ENCODE data around the gene JAK3. TPM values are rescaled to one million over a fixed set of nuclear protein-coding genes. Genes with fewer than 3 reads are reported as not detected.

Gene JAK3
- total RNA-seq, 1 experiment from 2014 or later: not detected

DNA sequence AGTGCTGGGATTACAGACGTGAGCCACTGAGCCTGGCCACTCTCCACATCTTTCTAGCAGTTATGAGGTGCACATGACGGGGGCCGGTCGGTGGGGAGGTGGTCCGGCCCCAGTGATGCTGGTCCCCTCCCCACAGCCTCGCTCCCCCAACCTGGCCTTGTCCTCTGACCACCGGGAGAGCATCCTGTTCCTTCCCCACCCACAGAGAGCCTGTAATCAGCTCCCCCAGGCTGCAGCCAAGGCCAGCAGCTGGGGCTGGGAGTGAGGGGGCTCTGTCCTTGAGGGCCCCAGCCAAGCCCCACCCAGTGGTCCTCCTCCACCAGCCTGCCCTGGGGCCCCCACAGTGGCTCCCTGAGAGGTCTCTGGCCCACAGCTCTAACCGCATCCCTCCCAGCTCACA is 23.4 kb downstream of the JAK3 start:
- H3K36me3 Mint-ChIP-seq (ENCODE audit: insufficient read depth, unreplicated experiment): no peaks in the 10 kb centered on the region

GRCh38 chr19:17821190-17821589 is 26.6 kb downstream of the JAK3 start, which contains the start of gene INSL3:
Gene INSL3 (minus strand): TSS chr19:17821519. CDS start chr19:17821506, 13 bp downstream.
- TF ChIP-seq CTCF (IDR thresholded peaks at IDR 0.05; ENCODE audit: unreplicated experiment): no peak
- H3K27me3 Mint-ChIP-seq (ENCODE audit: unreplicated experiment): peaks cover 21% of the 10 kb centered on the region
- no peak within 1 kb of the TSS for H3K4me3 Mint-ChIP-seq (ENCODE audit: low read depth, unreplicated experiment)
- no TSS peak for BruUV-seq (replicated peaks)
- no peak within 1 kb of the TSS for H3K27ac Mint-ChIP-seq (ENCODE audit: unreplicated experiment)
- no peaks in the 10 kb centered on the region for H3K9me3 Mint-ChIP-seq (ENCODE audit: low read depth, unreplicated experiment)
- intact Hi-C loops (cut with micrococcal nuclease; ENCODE audit: unreplicated experiment): no loop called here
- no peak for DNase-seq
- CTCF ChIA-PET: no interaction called here
- no peaks in the 10 kb centered on the region for H3K4me1 Mint-ChIP-seq (ENCODE audit: low read depth, unreplicated experiment)
- H3K36me3 Mint-ChIP-seq (ENCODE audit: insufficient read depth, unreplicated experiment): peaks cover 23% of the 10 kb centered on the region

More for the DNA sequence above, 23.4 kb downstream of the JAK3 start:
- H3K27me3 Mint-ChIP-seq (ENCODE audit: unreplicated experiment): peaks cover 34% of the 10 kb centered on the region
- no peak overlapping the region for H3K4me3 Mint-ChIP-seq (ENCODE audit: low read depth, unreplicated experiment)
- no peaks in the 10 kb centered on the region for H3K9me3 Mint-ChIP-seq (ENCODE audit: low read depth, unreplicated experiment)
- intact Hi-C loops (cut with micrococcal nuclease; ENCODE audit: unreplicated experiment): no loop called here
- DNase-seq: no peak
- CTCF ChIA-PET: no interaction called here
- H3K4me1 Mint-ChIP-seq (ENCODE audit: low read depth, unreplicated experiment): no peaks in the 10 kb centered on the region
- BruUV-seq (replicated peaks): no TSS peak
- TF ChIP-seq CTCF (IDR thresholded peaks at IDR 0.05; ENCODE audit: unreplicated experiment): no peak
- H3K27ac Mint-ChIP-seq (ENCODE audit: unreplicated experiment): no peak overlapping the region

DNA sequence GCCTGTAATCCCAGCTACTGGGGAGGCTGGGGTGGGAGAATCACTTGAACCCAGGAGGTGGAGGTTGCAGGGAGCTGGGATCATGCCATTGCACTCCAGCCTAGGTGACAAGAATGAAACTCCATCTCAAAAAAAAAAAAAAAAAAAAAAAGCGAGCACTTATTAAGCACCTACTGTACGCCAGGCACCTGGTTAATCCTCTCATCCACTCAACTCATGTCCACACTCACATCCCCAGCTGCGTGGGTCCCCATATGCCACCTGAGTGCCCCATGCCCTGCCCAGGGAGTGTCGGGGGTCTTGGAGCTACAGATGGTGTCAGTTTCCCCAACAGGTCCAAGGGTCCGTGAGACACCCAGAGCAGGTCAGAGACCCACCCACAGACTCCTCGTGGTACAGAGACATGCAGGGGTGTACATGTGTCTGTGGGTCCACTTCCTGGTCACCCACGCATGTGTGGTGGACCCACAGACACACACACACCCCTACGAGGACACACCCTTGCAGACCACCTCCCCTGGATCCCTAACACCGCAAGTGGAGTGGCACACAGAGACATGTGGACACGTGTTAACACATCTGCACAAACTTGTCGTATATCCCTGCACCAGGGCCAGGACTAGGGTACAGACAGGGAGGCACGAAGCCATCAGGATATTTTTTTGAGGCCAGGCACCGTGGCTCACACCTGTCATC is 30.0 kb downstream of the JAK3 start:
- no TSS peak for BruUV-seq (replicated peaks)
- peaks cover 42% of the 10 kb centered on the region for H3K36me3 Mint-ChIP-seq (ENCODE audit: insufficient read depth, unreplicated experiment)
- CTCF ChIA-PET: no interaction called here
- H3K4me3 Mint-ChIP-seq (ENCODE audit: low read depth, unreplicated experiment): no peak overlapping the region
- intact Hi-C loops (cut with micrococcal nuclease; ENCODE audit: unreplicated experiment): no loop called here
- TF ChIP-seq CTCF (IDR thresholded peaks at IDR 0.05; ENCODE audit: unreplicated experiment): no peak
- no peak overlapping the region for H3K27ac Mint-ChIP-seq (ENCODE audit: unreplicated experiment)
- no peak for DNase-seq
- H3K4me1 Mint-ChIP-seq (ENCODE audit: low read depth, unreplicated experiment): no peaks in the 10 kb centered on the region
- H3K9me3 Mint-ChIP-seq (ENCODE audit: low read depth, unreplicated experiment): no peaks in the 10 kb centered on the region
- no peaks in the 10 kb centered on the region for H3K27me3 Mint-ChIP-seq (ENCODE audit: unreplicated experiment)

- no TSS peak for BruUV-seq (replicated peaks)
- DNase-seq: no peak
- CTCF ChIA-PET: no interaction called here
- Mint-ChIP-seq H3K9me3 (ENCODE audit: low read depth, unreplicated experiment) (no peaks in the 10 kb centered on the region), H3K27ac (ENCODE audit: unreplicated experiment) (no peak overlapping the region), H3K36me3 (ENCODE audit: insufficient read depth, unreplicated experiment) (peaks cover 68% of the 10 kb centered on the region), H3K4me3 (ENCODE audit: low read depth, unreplicated experiment) (no peak overlapping the region), H3K4me1 (ENCODE audit: low read depth, unreplicated experiment) (peaks cover 4% of the 10 kb centered on the region), H3K27me3 (ENCODE audit: unreplicated experiment) (no peaks in the 10 kb centered on the region)
- TF ChIP-seq CTCF (IDR thresholded peaks at IDR 0.05; ENCODE audit: unreplicated experiment): no peak
- intact Hi-C loops (cut with micrococcal nuclease; ENCODE audit: unreplicated experiment): no loop called here
Observed at GRCh38 chr19:17812099-17812498, 35.7 kb downstream of the JAK3 start.
